HepG2 (cell line): ENCODE results near the gene QSOX1. TPM values are rescaled to one million over a fixed set of nuclear protein-coding genes. Genes with fewer than 3 reads are reported as not detected.

Experiments
- ATAC-seq: fragments of 200-7000 bp; cut with Tn5 transposase; 3 replicates; pipeline ENCODE4 v1.9.1; 2020; ENCODE audit warnings: mild to moderate bottlenecking, moderate library complexity
- BruUV-seq: library from RNA; stranded (reverse); fragments of 400-500 nt; replicated peaks from 2 replicates; lab custom pipeline; 2021; lab: Mats Ljungman, UMichigan
- CTCF ChIA-PET: fragments of 300-600 bp; formaldehyde crosslinking; extraction: SDS; loops from one replicate; lab custom pipeline; 2021; ENCODE audit warnings: low total read pairs, inconsistent platforms, low intra/inter-chr PET ratio; lab: Yijun Ruan, JAX
- POLR2A ChIA-PET: fragments of 350-600 bp; sonication (Branson Sonifier 250); formaldehyde crosslinking; loops from one replicate; lab custom pipeline; 2020; ENCODE audit warnings: antibody characterized with exemption, inconsistent platforms; lab: Yijun Ruan, JAX
- DNase-seq: peaks from one replicate; pipeline ENCODE4 v3.0.0-alpha.2; 2015; ENCODE audit warnings: low spot score
- FAIRE-seq: peaks from 3 replicates; lab custom pipeline; 2011; peaks lifted over from hg19 to GRCh38; lab: Jason Lieb, UNC
- H2AFZ ChIP-seq: one replicate; pipeline ENCODE4 v1.6.1; 2011; ENCODE audit warnings: low read length, inconsistent platforms
- H3K27ac ChIP-seq: fragments of 300-600 bp; 3 replicates; pipeline ENCODE4 v1.8.0; 2011; ENCODE audit warnings: mixed run types, mild to moderate bottlenecking, mixed read lengths, low read length, inconsistent platforms; ENCODE audit not compliant: insufficient read depth; ENCODE audit errors: extremely low read length
- H3K27me3 ChIP-seq, 2 experiments: fragments of 200-600 bp in 1 of 2; 2 replicates in 1 of 2; 3 replicates in 1 of 2; pipeline versions ENCODE4 v1.6.0 to v1.8.0; 2011; ENCODE audit warnings: low read length in 2 of 2, mild to moderate bottlenecking in 2 of 2, moderate library complexity in 2 of 2, inconsistent platforms in 1 of 2; ENCODE audit not compliant: insufficient read depth in 2 of 2, control insufficient read depth in 1 of 2
- H3K36me3 ChIP-seq, 2 experiments: fragments of 200-600 bp in 1 of 2; replicated peaks in 1 of 2; 2 replicates in 1 of 2; 3 replicates in 1 of 2; pipeline versions ENCODE4 v1.5.1 to v1.8.0; 2011; ENCODE audit warnings: low read length in 2 of 2, inconsistent platforms in 1 of 2; ENCODE audit not compliant: insufficient read depth in 2 of 2, control insufficient read depth in 1 of 2
- H3K4me1 ChIP-seq: 2 replicates; pipeline ENCODE4 v1.5.1; 2012; ENCODE audit warnings: low read length, inconsistent platforms; ENCODE audit not compliant: insufficient read depth
- H3K4me2 ChIP-seq: 2 replicates; pipeline ENCODE4 v1.6.0; 2011; ENCODE audit warnings: low read depth, low read length, inconsistent platforms
- H3K4me3 ChIP-seq, 3 experiments: fragments of 200-600 bp in 1 of 3; sonication (generic), shearing (Covaris generic) in 1 of 3; replicated peaks in 1 of 3; 2 replicates each; pipeline ENCODE4 v1.5.1; 2011 to 2016; ENCODE audit warnings: low read length in 3 of 3, inconsistent platforms in 2 of 3, low read depth in 2 of 3, mild to moderate bottlenecking in 2 of 3, control low read depth in 1 of 3, mixed read lengths in 1 of 3; ENCODE audit not compliant: insufficient read depth in 1 of 3
- H3K79me2 ChIP-seq: one replicate; pipeline ENCODE4 v1.6.1; 2011; ENCODE audit warnings: low read length, inconsistent platforms; ENCODE audit not compliant: insufficient read depth
- H3K9ac ChIP-seq: 2 replicates; pipeline ENCODE4 v1.6.0; 2011; ENCODE audit warnings: mild to moderate bottlenecking, low read depth, low read length, inconsistent platforms; ENCODE audit not compliant: insufficient read depth
- H3K9me3 ChIP-seq: 2 replicates; pipeline ENCODE4 v1.5.1; 2012; ENCODE audit warnings: mild to moderate bottlenecking, low read length
- H4K20me1 ChIP-seq: 2 replicates; pipeline ENCODE4 v1.6.0; 2011; ENCODE audit warnings: inconsistent platforms, mild to moderate bottlenecking, low read length, moderate library complexity; ENCODE audit not compliant: insufficient read depth
- DMAP1 ChIP-seq: IDR thresholded peaks from 2 replicates; pipeline ENCODE4 v1.6.1; 2016
- DR1 ChIP-seq: sonication (generic); formaldehyde crosslinking; IDR thresholded peaks from 2 replicates; pipeline ENCODE4 v1.8.0; 2021; ENCODE audit warnings: mild to moderate bottlenecking, missing genetic modification reagents, inconsistent platforms
- HIVEP1 ChIP-seq: sonication (generic); formaldehyde crosslinking; IDR thresholded peaks from 2 replicates; pipeline ENCODE4 v1.4.0; 2020; ENCODE audit warnings: mild to moderate bottlenecking, missing genetic modification reagents
- MAF1 ChIP-seq: sonication (generic); formaldehyde crosslinking; IDR thresholded peaks from 2 replicates; pipeline ENCODE4 v1.5.0; 2020; ENCODE audit warnings: missing genetic modification reagents, borderline replicate concordance
- PHF8 ChIP-seq: sonication (generic); formaldehyde crosslinking; IDR thresholded peaks from 2 replicates; pipeline ENCODE4 v1.5.0; 2020; ENCODE audit warnings: missing genetic modification reagents
- SMAD3 ChIP-seq: sonication (generic); formaldehyde crosslinking; IDR thresholded peaks from 2 replicates; pipeline ENCODE4 v1.4.0; 2020; ENCODE audit warnings: missing genetic modification reagents
- SP5 ChIP-seq: IDR thresholded peaks from 2 replicates; pipeline ENCODE4 v1.6.1; 2016; ENCODE audit warnings: low read depth, borderline replicate concordance
- TOPORS ChIP-seq: sonication (generic); formaldehyde crosslinking; IDR thresholded peaks from 2 replicates; pipeline ENCODE4 v1.8.0; 2023; ENCODE audit warnings: mild to moderate bottlenecking, missing genetic modification reagents
- ZEB1 ChIP-seq: IDR thresholded peaks from 2 replicates; pipeline ENCODE4 v1.6.1; 2012; ENCODE audit warnings: mild to moderate bottlenecking, low read depth, inconsistent platforms; ENCODE audit not compliant: insufficient replicate concordance
- ZFX ChIP-seq: sonication (generic); formaldehyde crosslinking; IDR thresholded peaks from 2 replicates; pipeline ENCODE4 v1.4.0; 2020; ENCODE audit warnings: mild to moderate bottlenecking, low read depth, missing genetic modification reagents, moderate library complexity
- ZNF260 ChIP-seq: sonication (generic); formaldehyde crosslinking; IDR thresholded peaks from 2 replicates; pipeline ENCODE4 v1.4.0; 2020; ENCODE audit warnings: missing genetic modification reagents, low read depth, mild to moderate bottlenecking, borderline replicate concordance
- ZNF44 ChIP-seq: sonication (generic); formaldehyde crosslinking; IDR thresholded peaks from 2 replicates; pipeline ENCODE4 v1.5.1; 2020; ENCODE audit warnings: mild to moderate bottlenecking, missing genetic modification reagents
- ZNF550 ChIP-seq: sonication (generic); formaldehyde crosslinking; IDR thresholded peaks from 2 replicates; pipeline ENCODE4 v1.4.0; 2020; ENCODE audit warnings: mild to moderate bottlenecking, missing genetic modification reagents, borderline replicate concordance
- WGBS: methylation state at CpG from one replicate; pipeline ENCODE4 v1.1.6; 2017; ENCODE audit warnings: low lambda C conversion rate; 5-methylcytosine and 5-hydroxymethylcytosine counted together
- in situ Hi-C: cut with HindIII; loops from 2 replicates; pipeline ENCODE4 v1.10.0; 2017; ENCODE audit warnings: low pct_unique_long_range_greater_than_20kb; ENCODE audit not compliant: extremely low pct_ligation_motif_present
- intact Hi-C: fragments of 100-400 bp; cut with micrococcal nuclease; formaldehyde crosslinking; loops from one replicate; pipeline ENCODE4 v1.10.0; 2022; ENCODE audit not compliant: unreplicated experiment
- polyA plus RNA-seq, 8 experiments: library from polyadenylated mRNA; depleted of rRNA in 3 of 8; stranded (reverse) in 7 of 8; unstranded in 1 of 8; fragments of >200 nt; fragmentation: Illumina TruSeq in 4 of 8; extraction: Trizol in 4 of 8; gene quantifications; 2 replicates each; pipeline versions ENCODE4 v1.2.1 to v1.2.3, GENCODE V29; 2011 to 2016; ENCODE audit warnings: low read depth in 4 of 8, missing spikeins in 1 of 8, mixed read lengths in 1 of 8; ENCODE audit not compliant: insufficient read depth in 1 of 8
- total RNA-seq, 5 experiments: library from RNA; depleted of rRNA; stranded (reverse); fragments of >200 nt; fragmentation: Illumina TruSeq; extraction: Trizol; gene quantifications; 2 replicates each; pipeline ENCODE4 v1.2.3, GENCODE V29; 2016; ENCODE audit warnings: low read depth in 1 of 5
- TF ChIP-seq, protein P1 (sequence below): sonication (generic); formaldehyde crosslinking; IDR thresholded peaks from 2 replicates; pipeline ENCODE4 v1.5.1; 2020; ENCODE audit warnings: mild to moderate bottlenecking, missing genetic modification reagents, borderline replicate concordance
- TF ChIP-seq, protein P2 (sequence below): sonication (generic); formaldehyde crosslinking; IDR thresholded peaks from 2 replicates; pipeline ENCODE4 v1.8.0; 2022; ENCODE audit warnings: missing genetic modification reagents, mild to moderate bottlenecking, moderate library complexity, borderline replicate concordance
- TF ChIP-seq, protein P3 (sequence below): sonication (generic); formaldehyde crosslinking; IDR thresholded peaks from 2 replicates; pipeline ENCODE4 v1.5.0; 2020; ENCODE audit warnings: missing genetic modification reagents, mild to moderate bottlenecking, borderline replicate concordance

QSOX1 gene
- total and polyA plus RNA-seq, 2 of the 13 experiments (the other 11 are each of a cell fraction or from before 2014, with no cell fraction given), result 6.8 to 40.2 TPM

DNA sequence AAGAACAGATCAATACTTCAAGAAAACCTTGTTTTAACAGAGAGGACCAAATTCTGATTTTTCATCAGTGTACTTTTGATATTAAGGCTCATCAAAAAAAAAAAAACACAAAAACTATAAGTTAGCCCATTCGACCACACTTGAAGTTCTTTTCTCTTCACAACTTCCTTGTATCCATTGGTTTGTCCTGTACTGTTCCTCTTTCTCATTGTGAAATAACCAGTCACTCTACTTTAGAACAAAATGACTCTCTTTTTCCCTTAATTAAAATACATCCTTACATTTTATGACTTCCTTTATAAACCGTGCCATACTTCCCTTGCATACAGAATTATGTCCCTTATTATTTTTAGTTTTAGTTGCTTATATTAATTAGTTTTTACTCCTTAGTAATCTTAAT, 8.4 kb downstream of the QSOX1 start:
- WGBS, result 52% methylated on average over 2 of the region's 2 CpGs
- POLR2A ChIA-PET, result no interaction called here

DNA sequence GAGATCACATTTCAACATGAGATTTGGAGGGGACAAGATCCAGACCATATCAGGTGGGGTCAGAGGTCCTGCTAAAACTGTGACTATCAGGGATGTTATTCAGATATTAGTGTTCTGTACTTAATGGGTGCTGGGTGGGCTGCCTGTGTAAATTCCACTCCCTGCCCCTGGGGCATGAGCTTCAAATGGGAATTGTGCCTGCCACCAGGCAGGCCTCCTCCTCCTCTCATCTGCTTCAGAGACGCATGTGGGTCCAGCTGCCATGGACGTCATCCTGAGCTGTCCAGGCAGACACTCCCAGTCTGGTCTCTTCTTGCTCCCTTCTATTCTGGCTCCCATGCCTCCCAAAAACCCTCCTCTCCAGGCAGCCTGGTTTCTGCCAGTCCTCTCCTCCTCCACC, 10.4 kb downstream of the QSOX1 start:
- no peak overlapping the region for H3K4me2 ChIP-seq
- no peak overlapping the region for H3K4me3 ChIP-seq
- no peak for ATAC-seq
- ChIA-PET CTCF (no interaction called here), POLR2A (no interaction called here)
- H3K79me2 ChIP-seq, result no peaks in the 10 kb centered on the region
- no peak overlapping the region for H3K27ac ChIP-seq
- H3K9ac ChIP-seq, result no peak overlapping the region
- WGBS, result 87% methylated on average over 2 of the region's 2 CpGs
- in situ Hi-C loops, result loop anchor here (10.0 kb wide), 1 partner anchor 290 kb away; the partner anchor contains the start of gene TOR1AIP2
- FAIRE-seq, result no peak
- no TSS peak for BruUV-seq
- H3K4me1 ChIP-seq, result peaks cover 28% of the 10 kb centered on the region
- DNase-seq, result no peak
- no peak for TF ChIP-seq DR1 (CRISPR knock-in tag)
- TF ChIP-seq ZEB1, result no peak
- TF ChIP-seq DMAP1 (CRISPR knock-in tag), result no peak
- TF ChIP-seq ZNF550, result no peak
- TF ChIP-seq, protein P1, sequence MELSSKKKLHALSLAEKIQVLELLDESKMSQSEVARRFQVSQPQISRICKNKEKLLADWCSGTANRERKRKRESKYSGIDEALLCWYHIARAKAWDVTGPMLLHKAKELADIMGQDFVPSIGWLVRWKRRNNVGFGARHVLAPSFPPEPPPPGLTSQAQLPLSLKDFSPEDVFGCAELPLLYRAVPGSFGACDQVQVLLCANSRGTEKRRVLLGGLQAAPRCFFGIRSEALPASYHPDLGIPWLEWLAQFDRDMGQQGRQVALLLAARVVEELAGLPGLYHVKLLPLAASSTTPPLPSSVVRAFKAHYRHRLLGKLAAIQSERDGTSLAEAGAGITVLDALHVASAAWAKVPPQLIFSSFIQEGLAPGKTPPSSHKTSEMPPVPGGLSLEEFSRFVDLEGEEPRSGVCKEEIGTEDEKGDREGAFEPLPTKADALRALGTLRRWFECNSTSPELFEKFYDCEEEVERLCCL (CRISPR knock-in tag), result no peak
- TF ChIP-seq, protein P2, sequence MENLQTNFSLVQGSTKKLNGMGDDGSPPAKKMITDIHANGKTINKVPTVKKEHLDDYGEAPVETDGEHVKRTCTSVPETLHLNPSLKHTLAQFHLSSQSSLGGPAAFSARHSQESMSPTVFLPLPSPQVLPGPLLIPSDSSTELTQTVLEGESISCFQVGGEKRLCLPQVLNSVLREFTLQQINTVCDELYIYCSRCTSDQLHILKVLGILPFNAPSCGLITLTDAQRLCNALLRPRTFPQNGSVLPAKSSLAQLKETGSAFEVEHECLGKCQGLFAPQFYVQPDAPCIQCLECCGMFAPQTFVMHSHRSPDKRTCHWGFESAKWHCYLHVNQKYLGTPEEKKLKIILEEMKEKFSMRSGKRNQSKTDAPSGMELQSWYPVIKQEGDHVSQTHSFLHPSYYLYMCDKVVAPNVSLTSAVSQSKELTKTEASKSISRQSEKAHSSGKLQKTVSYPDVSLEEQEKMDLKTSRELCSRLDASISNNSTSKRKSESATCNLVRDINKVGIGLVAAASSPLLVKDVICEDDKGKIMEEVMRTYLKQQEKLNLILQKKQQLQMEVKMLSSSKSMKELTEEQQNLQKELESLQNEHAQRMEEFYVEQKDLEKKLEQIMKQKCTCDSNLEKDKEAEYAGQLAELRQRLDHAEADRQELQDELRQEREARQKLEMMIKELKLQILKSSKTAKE (CRISPR knock-in tag), result no peak
- TF ChIP-seq TOPORS (CRISPR knock-in tag), result no peak
- no peak for TF ChIP-seq SMAD3 (CRISPR knock-in tag)
- TF ChIP-seq ZFX (CRISPR knock-in tag), result no peak
- TF ChIP-seq SP5, result no peak
- H4K20me1 ChIP-seq, result peaks cover 4% of the 10 kb centered on the region; the same call in 1 of the 2 replicates
- no peaks in the 10 kb centered on the region for H3K9me3 ChIP-seq
- intact Hi-C loops, result loop anchor here (5.0 kb wide), 2 partner anchors 48 to 283 kb away; partner anchors contain the start of gene TOR1AIP1
- no peaks in the 10 kb centered on the region for H3K27me3 ChIP-seq
- H3K36me3 ChIP-seq, result no peaks in the 10 kb centered on the region
- no peak overlapping the region for H2AFZ ChIP-seq

More for the DNA sequence above, 8.4 kb downstream of the QSOX1 start:
- TF ChIP-seq ZNF260 (no peak), MAF1 (no peak), HIVEP1 (no peak), ZNF44 (no peak), PHF8 (CRISPR knock-in tag) (no peak)
- TF ChIP-seq, protein P3, sequence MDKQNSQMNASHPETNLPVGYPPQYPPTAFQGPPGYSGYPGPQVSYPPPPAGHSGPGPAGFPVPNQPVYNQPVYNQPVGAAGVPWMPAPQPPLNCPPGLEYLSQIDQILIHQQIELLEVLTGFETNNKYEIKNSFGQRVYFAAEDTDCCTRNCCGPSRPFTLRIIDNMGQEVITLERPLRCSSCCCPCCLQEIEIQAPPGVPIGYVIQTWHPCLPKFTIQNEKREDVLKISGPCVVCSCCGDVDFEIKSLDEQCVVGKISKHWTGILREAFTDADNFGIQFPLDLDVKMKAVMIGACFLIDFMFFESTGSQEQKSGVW, result no peak
- TF ChIP-seq, all 625 proteins: peak for 0
- ATAC-seq (no peak), FAIRE-seq (no peak), DNase-seq (no peak)
- Histone ChIP-seq H3K36me3 (no peaks in the 10 kb centered on the region), H3K4me3 (no peak overlapping the region), H2AFZ (no peak overlapping the region), H3K9me3 (no peaks in the 10 kb centered on the region), H3K4me1 (peaks cover 24% of the 10 kb centered on the region), H3K27me3 (0 out of 5 replicates have a peak, but pooled peaks cover 0 to 7% of the 10 kb centered on the region in 2 experiments), H3K79me2 (no peaks in the 10 kb centered on the region), H3K9ac (no peak overlapping the region), H3K4me2 (no peak overlapping the region), H3K27ac (no peak overlapping the region), H4K20me1 (peaks cover 4% of the 10 kb centered on the region; the same call in 1 of the 2 replicates)
- CTCF ChIA-PET, result no interaction called here
- no TSS peak for BruUV-seq
- intact Hi-C loops, result no loop called here
- in situ Hi-C loops, result loop anchor here (10.0 kb wide), 1 partner anchor 288 kb away; the partner anchor contains the start of gene TOR1AIP2
